Mucosa of descending colon (tissue), 3 donors: ENCODE results near the gene KCNJ14. TPM values are rescaled to one million over a fixed set of nuclear protein-coding genes. Genes with fewer than 3 reads are reported as not detected.
"Not testable (repeated sequence)": the region's sequence is repeated elsewhere in the genome, so short reads cannot be mapped to it uniquely, and the experiment has no call there.

Source experiments
- ATAC-seq: fragments of 200-7000 bp; cut with Tn5 transposase; one replicate; pipeline ENCODE4 v1.9.1; 2020; ENCODE audit warnings: mild to moderate bottlenecking, moderate library complexity
- DNase-seq, 3 donors: peaks; one replicate each; pipeline ENCODE4 v3.0.0-alpha.2; 2020
- H3K36me3 ChIP-seq: fragments of 200-600 bp; one replicate; pipeline ENCODE4 v1.8.0; 2021; ENCODE audit warnings: low read depth, mild to moderate bottlenecking
- H3K4me1 ChIP-seq: fragments of 200-600 bp; one replicate; pipeline ENCODE4 v1.8.0; 2021; ENCODE audit warnings: low read depth, mild to moderate bottlenecking
- H3K4me3 ChIP-seq: fragments of 200-600 bp; one replicate; pipeline ENCODE4 v1.8.0; 2021; ENCODE audit warnings: mild to moderate bottlenecking
- H3K9me3 ChIP-seq: fragments of 200-600 bp; one replicate; pipeline ENCODE4 v1.8.0; 2021; ENCODE audit warnings: mild to moderate bottlenecking
- intact Hi-C, 2 donors: fragments of 100-400 bp; cut with DNase I in 1 of 2; cut with micrococcal nuclease in 1 of 2; formaldehyde crosslinking; loops; one replicate each; pipeline versions ENCODE4 v1.11.0 to v1.11.1; 2022; cut with DNase I, micrococcal nuclease
- total RNA-seq, 3 donors: library from RNA; stranded (reverse); fragmentation: NEBNext Ultra II Directional in 2 of 3; extraction: Animal tissue kit (Norgen Biotek cat#: 25700) in 2 of 3; gene quantifications; one replicate each; pipeline versions ENCODE4 v1.2.1 to v1.2.4, GENCODE V29; 2021 to 2023
- TF ChIP-seq, protein P1 (sequence below): fragments of 200-600 bp; IDR thresholded peaks from one replicate; pipeline ENCODE4 v1.8.0; 2022; ENCODE audit warnings: antibody characterized with exemption, mild to moderate bottlenecking
- donor health status: DM: no; HTN: no; CAD: no; lungs with moderate emphysema.
- donor health status: DM: no; HTN: no; CAD: no.
- donor health status: DM: no; HTN: yes; CAD: no.

KCNJ14 gene
- total RNA-seq, 3 donors from 2014 or later = 0.46 to 1.3 (median 0.67) TPM

DNA sequence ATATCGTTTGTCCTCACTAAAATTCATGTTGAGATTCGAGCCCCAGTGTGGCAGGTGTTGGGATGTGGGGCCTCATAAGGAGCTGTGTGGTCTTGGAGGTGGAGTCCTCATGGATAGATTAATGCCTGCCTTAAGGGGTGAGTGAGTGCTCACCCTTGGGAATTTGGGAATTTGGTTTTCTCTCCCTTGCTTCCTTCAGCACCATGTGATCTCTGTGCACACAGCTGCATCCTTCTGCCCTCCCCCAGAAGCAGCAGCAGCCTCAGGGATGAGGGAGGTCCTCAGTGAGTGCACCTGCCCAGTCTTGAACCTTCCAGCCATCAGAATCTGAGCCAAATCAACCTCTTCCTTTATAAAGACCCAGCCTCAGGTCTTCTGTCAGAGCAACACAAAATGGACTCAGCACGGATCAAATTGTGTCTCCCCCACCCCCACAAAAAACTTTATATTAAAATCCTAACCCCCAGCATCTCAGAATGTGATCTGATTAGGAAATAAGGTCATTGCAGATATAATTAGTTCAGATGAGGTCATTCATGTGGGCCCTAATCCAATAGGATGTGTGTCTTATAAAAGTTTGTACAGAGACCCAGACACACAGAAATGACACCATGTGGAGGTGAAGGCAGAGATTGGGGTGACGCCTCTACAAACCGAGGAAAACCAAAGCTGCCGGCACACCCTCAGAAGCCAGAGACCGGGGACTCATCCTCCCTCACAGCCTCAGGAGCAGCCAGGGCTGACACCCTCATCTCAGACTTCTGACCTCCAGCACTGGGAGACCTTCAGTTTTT, 26.7 kb downstream of the KCNJ14 start:
- no peaks in the 10 kb centered on the region for H3K36me3 ChIP-seq
- H3K9me3 ChIP-seq = no peaks in the 10 kb centered on the region
- DNase-seq = no peak
- intact Hi-C loops = no loop called here
- peaks cover 3% of the 10 kb centered on the region for H3K4me1 ChIP-seq
- TF ChIP-seq, protein P1, sequence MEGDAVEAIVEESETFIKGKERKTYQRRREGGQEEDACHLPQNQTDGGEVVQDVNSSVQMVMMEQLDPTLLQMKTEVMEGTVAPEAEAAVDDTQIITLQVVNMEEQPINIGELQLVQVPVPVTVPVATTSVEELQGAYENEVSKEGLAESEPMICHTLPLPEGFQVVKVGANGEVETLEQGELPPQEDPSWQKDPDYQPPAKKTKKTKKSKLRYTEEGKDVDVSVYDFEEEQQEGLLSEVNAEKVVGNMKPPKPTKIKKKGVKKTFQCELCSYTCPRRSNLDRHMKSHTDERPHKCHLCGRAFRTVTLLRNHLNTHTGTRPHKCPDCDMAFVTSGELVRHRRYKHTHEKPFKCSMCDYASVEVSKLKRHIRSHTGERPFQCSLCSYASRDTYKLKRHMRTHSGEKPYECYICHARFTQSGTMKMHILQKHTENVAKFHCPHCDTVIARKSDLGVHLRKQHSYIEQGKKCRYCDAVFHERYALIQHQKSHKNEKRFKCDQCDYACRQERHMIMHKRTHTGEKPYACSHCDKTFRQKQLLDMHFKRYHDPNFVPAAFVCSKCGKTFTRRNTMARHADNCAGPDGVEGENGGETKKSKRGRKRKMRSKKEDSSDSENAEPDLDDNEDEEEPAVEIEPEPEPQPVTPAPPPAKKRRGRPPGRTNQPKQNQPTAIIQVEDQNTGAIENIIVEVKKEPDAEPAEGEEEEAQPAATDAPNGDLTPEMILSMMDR = no peak
- no peak for ATAC-seq
- no peak overlapping the region for H3K4me3 ChIP-seq

DNA sequence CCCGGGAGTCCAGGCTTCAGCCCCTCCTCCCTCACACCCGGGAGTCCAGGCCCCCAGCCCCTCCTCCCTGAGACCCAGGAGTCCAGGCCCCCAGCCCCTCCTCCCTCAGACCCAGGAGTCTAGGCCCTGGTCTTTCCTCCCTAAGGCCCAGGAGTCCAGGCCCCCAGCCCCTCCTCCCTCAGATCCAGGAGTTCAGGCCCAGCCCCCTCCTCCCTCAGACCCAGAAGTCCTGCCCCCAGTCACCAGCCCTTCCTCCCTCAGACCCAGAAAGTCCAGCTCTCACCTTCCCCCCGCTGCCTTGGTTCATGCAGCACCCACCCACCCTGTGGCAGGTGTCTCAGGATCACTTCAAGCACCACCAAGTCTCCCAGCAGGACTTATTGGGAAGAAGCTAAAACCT, 27.9 kb downstream of the KCNJ14 start:
- no peak for ATAC-seq

DNA sequence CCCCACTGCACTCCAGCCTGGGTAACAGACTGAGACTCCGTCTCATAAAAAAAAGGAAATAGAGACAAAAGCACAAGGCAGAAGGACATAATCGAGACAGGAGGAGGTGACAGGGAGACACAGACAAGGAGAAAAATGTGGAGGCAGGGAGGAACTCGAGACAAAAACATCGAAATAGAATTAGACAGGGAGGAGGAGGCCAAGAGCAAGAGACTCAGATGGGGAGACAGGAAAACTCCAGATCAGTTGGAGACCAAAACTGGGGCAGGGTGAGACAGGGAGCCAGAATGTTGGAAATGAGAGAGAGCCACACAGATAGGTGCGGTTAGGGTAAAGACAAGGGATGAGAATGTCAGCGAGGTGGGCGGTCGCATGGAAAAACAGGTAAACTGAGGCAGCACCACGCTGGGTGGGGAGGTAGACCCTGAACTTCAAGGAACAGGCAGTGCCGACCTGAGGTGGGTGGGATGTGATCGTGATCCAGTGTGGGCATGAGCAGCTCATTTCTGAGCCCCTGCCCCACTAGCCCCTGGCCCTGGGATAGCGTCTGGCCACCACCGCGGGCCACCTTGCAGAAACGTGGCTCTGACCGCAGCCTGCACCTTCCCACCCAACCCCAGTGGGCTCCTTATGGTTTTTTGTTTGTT, 29.0 kb downstream of the KCNJ14 start:
- H3K4me1 ChIP-seq = peaks cover 9% of the 10 kb centered on the region
- intact Hi-C loops = no loop called here
- no peaks in the 10 kb centered on the region for H3K36me3 ChIP-seq
- DNase-seq (no peak), ATAC-seq (no peak)
- TF ChIP-seq, protein P1 = no peak
- no peak overlapping the region for H3K4me3 ChIP-seq
- no peaks in the 10 kb centered on the region for H3K9me3 ChIP-seq

More for the DNA sequence above, 27.9 kb downstream of the KCNJ14 start:
- no peak for DNase-seq
- intact Hi-C loops = no loop called here
- no peaks in the 10 kb centered on the region for H3K36me3 ChIP-seq
- peaks cover 9% of the 10 kb centered on the region for H3K4me1 ChIP-seq
- H3K9me3 ChIP-seq = no peaks in the 10 kb centered on the region
- H3K4me3 ChIP-seq = no peak overlapping the region
- TF ChIP-seq, protein P1 = no peak

DNA sequence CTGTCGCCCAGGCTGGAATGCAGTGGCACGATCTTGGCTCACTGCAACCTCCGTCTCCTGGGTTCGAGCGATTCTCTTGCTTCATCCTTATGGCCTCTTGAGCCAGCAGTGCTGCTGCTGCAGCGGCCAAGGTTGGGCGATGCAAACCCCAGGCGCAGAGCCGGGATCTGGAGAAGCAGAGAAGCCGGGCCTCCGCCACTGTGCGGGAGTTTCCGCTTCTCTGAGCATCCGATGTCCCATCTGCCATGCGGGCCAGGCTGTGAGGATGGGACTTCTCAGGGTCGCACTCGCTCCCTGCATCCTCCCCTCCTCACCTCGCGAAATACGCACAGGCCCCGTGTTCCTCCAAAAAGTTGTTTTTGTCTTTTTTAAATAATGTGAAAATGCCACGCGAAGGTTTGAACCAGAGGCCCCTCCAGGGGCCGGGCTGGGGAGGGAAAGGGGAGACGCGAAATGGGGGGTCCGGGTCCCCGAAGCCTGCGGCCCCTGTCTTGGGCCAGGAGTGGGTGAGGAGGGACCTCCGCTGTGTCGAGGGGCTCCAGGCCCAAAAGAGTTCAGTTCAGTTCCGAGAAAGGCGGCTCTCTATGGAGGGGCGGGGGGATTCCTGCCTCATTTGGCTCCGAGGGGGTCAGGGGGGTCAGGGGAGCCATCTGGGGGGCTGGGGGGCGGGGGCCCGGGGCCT, 29.7 kb downstream of the KCNJ14 start:
- Histone ChIP-seq H3K36me3 (no peaks in the 10 kb centered on the region), H3K9me3 (no peaks in the 10 kb centered on the region), H3K4me1 (peaks cover 9% of the 10 kb centered on the region), H3K4me3 (no peak overlapping the region)
- DNase-seq (no peak), ATAC-seq (no peak)
- intact Hi-C loops = no loop called here
- TF ChIP-seq, protein P1 = no peak

DNA sequence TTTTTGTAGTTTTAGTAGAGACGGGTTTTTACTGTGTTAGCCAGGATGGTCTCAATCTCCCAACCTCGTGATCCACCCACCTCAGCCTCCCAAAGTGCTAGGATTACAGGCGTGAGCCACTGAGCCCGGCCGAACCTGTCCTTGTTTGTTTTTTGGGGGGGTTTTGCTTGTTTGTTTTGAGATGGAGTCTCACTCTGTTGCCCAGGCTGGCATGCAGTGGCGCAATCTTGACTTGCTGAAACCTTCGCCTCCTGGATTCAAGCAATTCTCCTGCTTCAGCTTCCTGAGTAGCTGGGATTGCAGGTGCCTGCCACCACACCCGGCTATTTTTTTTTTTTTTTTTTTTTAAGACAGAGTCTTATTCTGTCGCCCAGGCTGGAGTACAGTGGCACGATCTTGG, 31.3 kb downstream of the KCNJ14 start:
- DNase-seq, intact Hi-C loops, H3K4me3 ChIP-seq, ATAC-seq, H3K9me3 ChIP-seq, H3K36me3 ChIP-seq: not testable (repeated sequence)
- peaks cover 17% of the 10 kb centered on the region for H3K4me1 ChIP-seq

DNA sequence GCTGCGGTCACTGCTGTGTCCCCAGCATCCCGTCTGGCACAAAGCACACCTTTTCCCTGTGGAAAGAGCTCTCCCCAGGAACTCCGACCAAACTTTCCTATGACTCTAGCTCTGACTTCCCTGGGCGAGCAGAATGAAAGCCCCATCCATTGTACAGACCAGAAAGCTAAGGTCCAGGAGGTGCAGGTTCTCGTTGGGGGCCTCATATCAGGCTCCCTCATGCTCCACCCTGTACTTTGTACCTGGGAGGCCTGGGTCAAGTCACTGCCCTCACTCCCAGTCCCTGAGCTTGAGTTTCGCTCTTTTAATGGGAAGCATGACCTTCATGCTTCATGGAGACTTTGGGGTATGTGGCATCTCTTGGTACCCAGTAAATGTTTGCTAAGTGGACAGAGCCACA, 32.2 kb downstream of the KCNJ14 start:
- TF ChIP-seq, protein P1 = no peak
- peaks cover 17% of the 10 kb centered on the region for H3K4me1 ChIP-seq
- ATAC-seq (peak; percentile 15), DNase-seq (no peak)
- no peaks in the 10 kb centered on the region for H3K36me3 ChIP-seq
- intact Hi-C loops = no loop called here
- H3K4me3 ChIP-seq = no peak overlapping the region
- H3K9me3 ChIP-seq = no peaks in the 10 kb centered on the region
